ENCODE results near the gene NEDD4L.
"Not testable (repeated sequence)": the region's sequence is repeated elsewhere in the genome, so short reads cannot be mapped to it uniquely, and the experiment has no call there.

Gene NEDD4L

GRCh38 chr18:58418361-58418760 lies 374.3 kb downstream of the NEDD4L start:
- DNase-seq (ENCODE audit: low spot score), result no peak

GRCh38 chr18:58419587-58420199 lies 375.7 kb downstream of the NEDD4L start:
- DNase-seq (ENCODE audit: low spot score), result no peak

DNA sequence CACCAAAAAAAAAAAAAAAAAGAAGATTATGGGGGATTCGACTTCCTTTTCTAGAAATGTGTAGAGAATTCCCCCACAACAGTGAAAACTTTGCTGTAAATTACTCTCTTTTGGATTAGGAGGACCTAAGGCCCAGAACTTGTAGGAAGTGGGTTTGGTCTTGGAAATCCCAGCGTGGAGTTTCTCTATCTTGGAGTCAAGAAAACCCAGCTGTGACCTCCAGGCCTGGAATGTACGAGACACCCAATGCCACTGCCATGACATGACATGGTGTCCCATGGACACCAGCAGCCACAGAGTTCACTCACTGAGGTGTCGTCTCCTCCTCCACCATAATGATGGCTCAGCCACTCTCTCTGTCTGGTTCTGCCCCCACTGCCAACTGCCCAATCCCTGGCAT lies 382.6 kb downstream of the NEDD4L start:
- no peak for DNase-seq (ENCODE audit: low spot score)

GRCh38 chr18:58427321-58427720 lies 383.3 kb downstream of the NEDD4L start:
- DNase-seq (ENCODE audit: low spot score), result no peak

- DNase-seq (ENCODE audit: low spot score), result no peak
These were observed 385.4 kb downstream of the NEDD4L start for GRCh38 chr18:58429442-58429841.

GRCh38 chr18:58431215-58431614 lies 387.2 kb downstream of the NEDD4L start:
- DNase-seq (ENCODE audit: low spot score), result no peak

DNA sequence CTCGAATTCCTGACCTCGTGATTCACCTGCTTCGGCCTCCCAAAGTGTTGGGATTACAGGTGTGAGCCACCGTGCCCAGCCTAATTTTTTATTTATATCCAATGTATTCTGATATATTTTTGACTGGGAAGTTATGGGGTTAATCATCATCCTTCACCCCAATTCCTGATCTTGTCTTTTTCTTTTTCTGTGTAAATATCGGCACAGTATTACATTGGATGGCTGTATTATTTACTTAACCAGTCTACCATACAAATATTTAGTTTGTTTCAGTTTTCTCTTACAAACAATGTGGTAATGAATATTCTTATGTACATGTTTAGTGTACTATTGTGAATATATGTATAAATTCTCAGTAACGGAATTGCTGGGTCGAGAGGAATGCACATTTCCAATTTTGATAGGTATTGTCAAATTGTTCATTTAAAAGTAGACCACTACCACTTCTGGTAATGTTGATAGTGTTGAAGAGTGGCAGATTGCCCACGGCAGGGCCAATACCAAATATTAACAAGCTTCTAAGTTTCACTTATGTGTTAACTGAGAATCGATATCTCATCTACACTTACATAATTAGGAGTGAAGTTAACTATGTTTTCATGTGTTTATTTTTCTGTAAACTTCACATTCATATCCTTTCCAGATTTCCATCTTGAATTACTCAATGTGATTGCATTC lies 388.2 kb downstream of the NEDD4L start:
- no peak for DNase-seq (ENCODE audit: low spot score)

DNA sequence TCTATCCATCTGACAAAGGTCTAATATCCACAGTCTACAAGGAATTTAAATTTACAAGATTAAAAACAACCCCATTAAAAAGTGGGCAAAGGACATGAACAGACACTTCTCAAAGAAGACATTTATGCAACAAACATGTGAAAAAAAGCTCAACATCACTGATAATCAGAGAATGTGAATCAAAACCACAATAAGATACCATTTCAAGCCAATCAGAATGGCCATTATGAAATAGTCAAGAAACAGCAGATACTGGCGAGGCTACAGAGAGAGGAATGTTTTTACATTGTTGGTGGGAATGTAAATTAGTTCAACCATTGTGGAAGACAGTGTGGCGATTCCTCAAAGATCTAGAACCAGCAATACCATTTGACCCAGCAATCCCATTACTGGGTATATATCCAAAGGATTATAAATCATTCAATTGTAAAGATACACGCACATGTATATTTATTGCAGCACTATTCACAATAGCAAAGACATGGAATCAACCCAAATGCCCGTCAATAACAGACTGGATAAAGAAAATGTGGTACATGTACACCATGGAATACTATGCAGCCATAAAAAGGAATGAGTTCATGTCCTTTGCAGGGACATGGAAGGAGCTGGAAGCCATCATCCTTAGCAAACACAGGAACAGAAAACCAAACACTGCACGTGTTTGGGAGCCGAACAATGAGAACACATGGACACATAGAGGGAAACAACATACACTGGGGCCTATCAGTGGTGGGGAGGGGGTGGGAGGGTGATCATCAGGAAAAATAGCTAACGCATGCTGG lies 391.4 kb downstream of the NEDD4L start:
- DNase-seq (ENCODE audit: low spot score), result not testable (repeated sequence)

DNA sequence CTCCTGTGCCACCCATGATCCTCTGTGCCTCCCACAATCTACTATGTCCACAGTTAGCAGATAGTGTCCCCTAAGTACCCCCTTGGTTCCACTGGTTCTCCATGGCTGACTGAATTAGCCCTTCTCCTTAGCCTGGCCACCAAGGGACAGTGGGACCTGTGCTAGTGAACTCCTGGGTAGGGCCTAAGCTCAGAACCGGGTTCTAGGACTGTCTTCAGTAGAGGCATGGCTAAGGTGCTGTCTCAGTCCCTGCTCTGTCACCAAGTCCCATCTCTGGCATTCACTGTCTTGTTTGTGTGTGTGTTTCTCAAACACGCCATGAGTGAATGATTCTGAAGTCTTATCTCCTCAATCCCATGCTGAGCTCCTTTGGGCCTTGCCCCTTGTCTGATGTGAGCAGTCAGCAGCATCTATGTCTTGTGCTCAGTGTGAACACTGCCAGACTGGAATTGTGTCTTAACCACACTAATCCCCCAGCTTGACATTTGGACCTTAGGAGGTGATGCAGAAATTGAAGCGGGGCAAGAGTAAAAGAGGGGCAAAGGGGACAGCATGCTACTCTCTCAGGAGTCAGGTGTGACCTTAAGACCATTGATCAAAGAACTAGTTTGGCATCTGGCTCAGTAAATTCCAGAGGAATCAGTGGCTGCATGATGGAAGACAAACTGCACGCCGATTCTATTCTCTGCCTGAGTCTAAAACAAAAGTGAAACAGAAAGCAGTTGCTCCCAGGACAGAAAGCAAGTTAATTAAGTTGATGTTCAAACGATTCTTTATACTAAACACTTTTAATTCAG lies 394.3 kb downstream of the NEDD4L start:
- no peak for DNase-seq (ENCODE audit: low spot score)

DNA sequence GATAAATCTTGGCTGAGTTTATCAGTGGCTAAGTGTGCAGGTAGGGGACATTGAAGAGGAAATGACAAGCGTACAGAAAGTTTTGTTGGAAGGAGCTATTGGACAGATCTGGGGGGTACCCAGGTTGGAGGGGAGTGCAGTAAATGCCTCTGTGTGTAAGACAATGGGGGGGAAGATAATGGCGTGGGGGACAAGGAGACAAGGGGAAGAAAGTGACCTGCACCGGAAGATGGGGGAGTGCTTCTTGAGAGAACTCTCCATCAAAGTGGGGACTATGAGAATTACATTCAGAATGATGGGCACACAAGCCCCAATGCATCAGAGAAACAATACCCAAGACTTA lies 394.9 kb downstream of the NEDD4L start:
- no peak for DNase-seq (ENCODE audit: low spot score)

DNA sequence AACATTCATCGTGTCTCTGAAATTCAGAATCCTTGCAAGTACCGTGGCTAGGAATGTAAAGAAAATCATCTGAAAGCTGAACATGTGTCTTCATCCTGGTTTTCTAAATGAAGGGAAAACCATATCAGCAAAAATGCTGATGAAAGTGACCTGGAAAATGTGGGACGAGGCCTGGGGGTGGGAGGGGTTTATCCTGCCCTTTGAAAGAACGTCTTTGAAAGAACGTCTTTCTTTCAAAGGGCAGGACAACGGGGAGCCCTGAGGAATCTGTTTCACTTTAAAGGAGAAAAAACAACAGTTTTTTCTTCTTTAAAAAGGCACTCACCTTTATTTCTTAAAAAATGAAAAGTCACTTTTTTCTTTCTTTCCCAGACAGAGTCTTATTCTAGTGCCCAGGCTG lies 399.6 kb downstream of the NEDD4L start:
- no peak for DNase-seq (ENCODE audit: low spot score)

GRCh38 chr18:58446391-58447060 lies 402.5 kb downstream of the NEDD4L start:
- no peak for DNase-seq (ENCODE audit: low spot score)

DNA sequence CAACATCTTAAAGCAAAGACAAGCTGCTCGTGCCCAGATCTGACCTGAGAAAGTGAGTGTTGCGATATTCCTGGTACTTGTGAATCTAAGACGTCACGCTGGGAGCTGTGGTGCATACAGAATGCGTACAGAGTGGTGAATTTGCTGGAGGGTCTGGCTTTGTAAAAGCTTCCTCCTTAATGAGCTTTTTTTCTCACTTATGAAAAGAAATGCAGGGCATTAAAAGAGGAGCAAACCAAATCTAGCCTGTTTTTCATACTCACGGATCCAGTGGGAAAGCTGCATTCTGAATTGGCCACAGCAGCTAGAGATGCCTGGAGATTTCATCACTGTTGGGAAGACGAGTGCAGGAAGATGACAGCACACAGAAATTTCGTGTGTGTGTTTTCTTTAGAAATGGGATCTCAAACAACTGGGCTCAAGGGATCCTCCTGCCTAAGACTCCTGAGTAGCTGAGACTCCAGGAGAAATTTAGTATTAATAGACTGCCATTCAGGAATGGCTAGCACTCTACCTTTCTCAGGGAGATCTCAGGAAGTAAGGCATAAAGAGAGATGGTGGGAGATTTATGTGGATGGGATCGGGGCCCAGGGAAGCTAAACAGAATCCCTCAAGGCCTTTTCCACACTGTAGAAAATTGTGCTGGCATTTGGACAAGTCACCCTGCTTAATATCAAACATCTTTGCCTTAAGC lies 403.5 kb downstream of the NEDD4L start:
- no peak for DNase-seq (ENCODE audit: low spot score)

GRCh38 chr18:58449464-58449863 lies 405.4 kb downstream of the NEDD4L start:
- DNase-seq (ENCODE audit: low spot score), result no peak
